ENCODE data around the gene LRRK1.

DNA sequence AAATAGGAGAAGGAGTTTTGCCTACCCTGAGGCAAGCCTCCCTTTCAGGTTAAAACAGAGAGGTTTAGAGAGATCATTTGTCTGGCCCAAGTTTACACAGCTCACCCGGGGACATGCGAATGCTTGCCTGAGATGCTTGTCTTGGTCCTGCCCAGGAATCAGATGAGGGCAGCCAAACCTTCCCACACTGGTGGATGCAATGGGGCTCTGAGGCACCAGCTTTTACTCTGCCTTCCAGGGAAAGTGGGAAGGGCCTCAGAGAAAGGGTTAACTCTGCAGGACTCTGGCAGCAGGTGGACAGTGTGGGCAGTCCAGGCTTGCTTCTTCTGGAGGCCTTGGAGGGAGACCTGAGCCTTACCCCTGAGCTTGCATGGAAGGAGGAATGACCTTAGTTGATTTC, 90.0 kb downstream of the LRRK1 start:
- TF ChIP-seq EZH2 (IDR thresholded peaks at IDR 0.05; ENCODE audit: insufficient read depth, poor library complexity, severe bottlenecking) (no peak), EZH2phosphoT487 (IDR thresholded peaks at IDR 0.05; ENCODE audit: insufficient read depth, low read depth) (no peak)
